T-helper 2 cell (primary cell): ENCODE results near the gene PLPPR1.
"Not testable (repeated sequence)": the region's sequence is repeated elsewhere in the genome, so short reads cannot be mapped to it uniquely, and the experiment has no call there.

ENCODE experiments used
- DNase-seq, 5 experiments: peaks; one replicate each; pipeline versions ENCODE4 v3.0.0 to v3.0.0-alpha.2; 2012 to 2022

The PLPPR1 gene

GRCh38 chr9:101225271-101225670, 196.7 kb downstream of the PLPPR1 start:
- no peak for DNase-seq

- no peak for DNase-seq
Observed at GRCh38 chr9:101226161-101226560, 197.6 kb downstream of the PLPPR1 start.

- DNase-seq, result no peak
Observed at GRCh38 chr9:101226803-101227202, 198.3 kb downstream of the PLPPR1 start.

- DNase-seq, result no peak
Observed at GRCh38 chr9:101229606-101230005, 201.1 kb downstream of the PLPPR1 start.

GRCh38 chr9:101232405-101232977, 204.0 kb downstream of the PLPPR1 start:
- no peak for DNase-seq

GRCh38 chr9:101235105-101235866, 206.8 kb downstream of the PLPPR1 start:
- no peak for DNase-seq

- DNase-seq, result no peak
Observed at GRCh38 chr9:101242651-101243050, 214.1 kb downstream of the PLPPR1 start.

GRCh38 chr9:101246691-101247090, 218.2 kb downstream of the PLPPR1 start:
- DNase-seq, result no peak

- no peak for DNase-seq
Observed at GRCh38 chr9:101247297-101247696, 218.8 kb downstream of the PLPPR1 start.

- no peak for DNase-seq
Observed at GRCh38 chr9:101254733-101255433, 226.4 kb downstream of the PLPPR1 start.

- DNase-seq, result no peak
Observed at GRCh38 chr9:101264727-101265126, 236.2 kb downstream of the PLPPR1 start.

- no peak for DNase-seq
Observed at GRCh38 chr9:101265261-101265660, 236.7 kb downstream of the PLPPR1 start.

- DNase-seq, result no peak
Observed at GRCh38 chr9:101268426-101268825, 239.9 kb downstream of the PLPPR1 start.

GRCh38 chr9:101269591-101270283, 241.2 kb downstream of the PLPPR1 start:
- DNase-seq, result no peak

GRCh38 chr9:101270302-101270701, 241.8 kb downstream of the PLPPR1 start:
- DNase-seq, result no peak

GRCh38 chr9:101271102-101271501, 242.6 kb downstream of the PLPPR1 start:
- DNase-seq, result no peak

- no peak for DNase-seq
Observed at GRCh38 chr9:101274971-101275768, 246.6 kb downstream of the PLPPR1 start.

GRCh38 chr9:101275769-101276250, 247.3 kb downstream of the PLPPR1 start:
- no peak for DNase-seq

- DNase-seq, result not testable (repeated sequence)
Observed at GRCh38 chr9:101291043-101291442, 262.5 kb downstream of the PLPPR1 start.

- no peak for DNase-seq
Observed at GRCh38 chr9:101299901-101300300, 271.4 kb downstream of the PLPPR1 start.

- no peak for DNase-seq
Observed at GRCh38 chr9:101307051-101307450, 278.5 kb downstream of the PLPPR1 start.

GRCh38 chr9:101307524-101308213, 279.1 kb downstream of the PLPPR1 start:
- no peak for DNase-seq
